ENCODE measurements around the gene ADD1.

The ADD1 gene

GRCh38 chr4:2922453-2923101, 78.9 kb downstream of the ADD1 start:
- DNase-seq (ENCODE audit: low read depth), result peak; percentile 73

- peak; percentile 96 for DNase-seq (ENCODE audit: low read depth)
Observed at GRCh38 chr4:2923141-2923551, 79.5 kb downstream of the ADD1 start.

DNA sequence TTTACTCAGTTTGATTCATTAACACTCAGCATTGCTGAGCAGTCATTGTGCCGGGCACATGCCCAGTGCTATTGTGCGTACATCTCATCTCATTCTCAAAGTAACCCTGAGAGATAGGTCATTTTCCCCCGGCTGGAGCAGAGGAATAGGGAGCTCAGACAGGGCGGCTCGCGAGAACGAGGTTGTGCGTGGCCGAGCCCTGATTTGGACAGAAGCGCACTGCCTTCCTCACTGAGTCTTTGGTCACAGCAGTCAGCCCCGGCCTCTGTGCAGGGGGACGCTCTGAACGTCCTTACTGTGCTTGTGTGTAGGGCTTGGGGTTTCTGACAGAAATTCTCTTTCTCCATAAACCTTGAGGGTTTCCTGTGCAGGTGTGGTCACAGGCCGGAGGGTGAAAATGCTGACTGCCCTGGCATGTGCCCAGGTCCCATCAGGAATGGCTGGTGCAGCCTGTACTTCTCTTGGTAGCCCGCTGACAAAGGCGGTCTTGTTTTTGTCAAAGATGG, 80.1 kb downstream of the ADD1 start:
- DNase-seq (ENCODE audit: low read depth), result no peak

DNA sequence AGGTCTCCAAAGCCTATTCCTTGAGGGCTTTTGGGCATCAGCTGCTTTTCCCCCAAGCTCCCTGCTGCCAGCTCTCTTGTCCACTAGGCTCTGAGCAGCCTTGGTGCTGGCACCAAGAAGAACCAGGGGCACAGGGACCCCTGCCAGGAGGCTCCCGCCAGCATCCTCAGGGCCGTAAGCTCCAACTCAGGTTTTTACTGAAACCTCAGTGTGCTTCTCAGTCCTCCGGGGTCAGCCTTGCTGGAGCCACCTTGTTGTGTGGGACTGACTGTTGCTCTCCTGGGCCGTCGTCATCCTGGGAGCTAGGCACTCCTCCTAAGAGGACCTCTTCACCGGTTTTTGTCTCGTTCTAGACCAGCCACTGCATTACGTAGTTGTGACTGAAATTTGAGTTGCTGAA, 80.6 kb downstream of the ADD1 start:
- DNase-seq (ENCODE audit: low read depth), result no peak

DNA sequence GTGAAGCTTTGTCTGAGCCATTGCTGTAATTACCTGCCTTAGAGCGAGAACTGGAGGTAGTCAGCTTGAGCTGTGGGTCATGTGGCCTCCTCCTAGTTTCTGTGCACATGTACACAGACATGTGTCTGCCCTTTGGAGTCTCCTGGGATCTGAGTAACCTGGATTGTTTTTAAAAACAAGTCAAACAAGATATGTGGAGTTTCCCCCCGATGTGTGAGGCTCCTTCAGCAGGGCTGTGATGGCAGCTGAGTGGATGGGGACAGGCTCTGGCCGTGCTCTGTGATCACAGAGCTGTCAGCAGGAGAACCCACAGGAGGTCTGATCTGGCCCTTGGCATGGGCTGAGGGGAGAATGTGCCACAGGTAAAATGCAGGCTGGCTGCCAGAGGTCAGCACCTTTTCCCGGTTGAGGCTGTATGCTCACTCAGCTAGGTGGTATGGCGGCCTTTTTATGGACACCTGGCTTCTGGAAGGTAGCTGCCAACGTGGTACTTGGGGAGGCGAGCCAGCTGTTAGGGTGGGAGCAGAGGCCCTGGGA, 81.2 kb downstream of the ADD1 start:
- no peak for DNase-seq (ENCODE audit: low read depth)

DNA sequence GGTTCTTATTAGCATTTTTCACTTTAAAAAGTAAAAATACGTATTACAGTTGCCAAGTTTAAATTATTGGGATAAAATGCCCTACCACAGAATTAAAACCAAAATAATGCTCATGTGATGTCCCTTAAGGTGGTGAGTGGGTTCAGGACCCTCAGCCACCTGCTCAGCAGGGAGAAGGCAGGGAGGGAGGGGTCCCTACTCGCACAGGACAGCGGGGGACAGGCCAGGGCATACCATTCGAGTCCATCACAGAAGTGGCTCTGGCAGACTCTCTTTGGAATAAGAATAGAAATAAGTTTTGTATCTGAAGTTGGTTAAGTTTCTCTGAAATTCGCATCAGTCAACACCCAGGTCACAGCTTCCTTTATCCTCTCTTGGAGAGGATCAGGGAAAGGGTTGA, 81.9 kb downstream of the ADD1 start:
- no peak for DNase-seq (ENCODE audit: low read depth)

- DNase-seq (ENCODE audit: low read depth), result no peak
Observed at GRCh38 chr4:2925931-2926860, 82.6 kb downstream of the ADD1 start.

GRCh38 chr4:2927016-2927695, 83.5 kb downstream of the ADD1 start:
- no peak for DNase-seq (ENCODE audit: low read depth)

GRCh38 chr4:2927696-2928075, 84.0 kb downstream of the ADD1 start:
- DNase-seq (ENCODE audit: low read depth), result no peak

DNA sequence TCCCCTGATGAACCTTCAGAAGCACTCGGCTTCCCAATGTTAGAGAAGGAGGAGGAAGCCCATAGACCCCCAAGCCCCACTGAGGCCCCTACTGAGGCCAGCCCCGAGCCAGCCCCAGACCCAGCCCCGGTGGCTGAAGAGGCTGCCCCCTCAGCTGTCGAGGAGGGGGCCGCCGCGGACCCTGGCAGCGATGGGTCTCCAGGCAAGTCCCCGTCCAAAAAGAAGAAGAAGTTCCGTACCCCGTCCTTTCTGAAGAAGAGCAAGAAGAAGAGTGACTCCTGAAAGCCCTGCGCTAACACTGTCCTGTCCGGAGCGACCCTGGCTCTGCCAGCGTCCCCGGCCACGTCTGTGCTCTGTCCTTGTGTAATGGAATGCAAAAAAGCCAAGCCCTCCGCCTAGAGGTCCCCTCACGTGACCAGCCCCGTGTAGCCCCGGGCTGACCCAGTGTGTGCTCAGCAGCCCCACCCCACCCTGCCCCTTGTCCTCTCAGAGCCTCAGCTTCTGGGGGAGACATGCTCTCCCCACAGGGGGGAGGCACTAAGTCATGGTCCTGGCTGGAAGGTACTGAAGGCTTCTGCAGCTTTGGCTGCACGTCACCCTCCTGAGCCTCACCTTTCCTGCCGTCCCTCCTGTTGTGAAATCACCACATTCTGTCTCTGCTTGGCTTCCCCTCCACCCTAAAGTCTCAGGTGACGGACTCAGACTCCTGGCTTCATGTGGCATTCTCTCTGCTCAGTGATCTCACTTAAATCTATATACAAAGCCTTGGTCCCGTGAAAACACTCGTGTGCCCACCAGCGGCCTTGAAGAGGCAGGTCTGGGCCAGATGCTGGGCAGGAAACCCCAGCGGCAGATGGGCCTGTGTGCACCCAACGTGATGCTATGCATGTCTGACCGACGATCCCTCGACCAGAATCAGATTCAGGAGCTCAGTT, 84.9 kb downstream of the ADD1 start:
- DNase-seq (ENCODE audit: low read depth), result no peak

DNA sequence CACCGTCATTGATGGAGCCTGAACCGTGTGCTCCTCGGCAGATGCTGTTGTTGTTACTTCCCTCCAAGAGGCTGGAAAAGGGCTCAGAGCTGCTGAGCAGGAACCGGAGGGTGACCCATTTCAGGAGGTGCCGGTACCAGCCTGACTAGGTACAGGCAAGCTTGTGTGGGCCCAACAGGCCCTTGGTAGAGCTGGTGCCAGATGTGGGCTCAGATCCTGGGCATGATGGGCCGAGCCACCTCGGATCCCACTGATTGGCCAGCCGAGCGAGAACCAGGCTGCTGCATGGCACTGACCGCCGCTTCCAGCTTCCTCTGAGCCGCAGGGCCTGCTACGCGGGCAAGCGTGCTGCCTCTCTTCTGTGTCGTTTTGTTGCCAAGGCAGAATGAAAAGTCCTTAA, 85.8 kb downstream of the ADD1 start:
- DNase-seq (ENCODE audit: low read depth), result no peak

- DNase-seq (ENCODE audit: low read depth), result no peak
Observed at GRCh38 chr4:2930135-2930757, 86.6 kb downstream of the ADD1 start.

DNA sequence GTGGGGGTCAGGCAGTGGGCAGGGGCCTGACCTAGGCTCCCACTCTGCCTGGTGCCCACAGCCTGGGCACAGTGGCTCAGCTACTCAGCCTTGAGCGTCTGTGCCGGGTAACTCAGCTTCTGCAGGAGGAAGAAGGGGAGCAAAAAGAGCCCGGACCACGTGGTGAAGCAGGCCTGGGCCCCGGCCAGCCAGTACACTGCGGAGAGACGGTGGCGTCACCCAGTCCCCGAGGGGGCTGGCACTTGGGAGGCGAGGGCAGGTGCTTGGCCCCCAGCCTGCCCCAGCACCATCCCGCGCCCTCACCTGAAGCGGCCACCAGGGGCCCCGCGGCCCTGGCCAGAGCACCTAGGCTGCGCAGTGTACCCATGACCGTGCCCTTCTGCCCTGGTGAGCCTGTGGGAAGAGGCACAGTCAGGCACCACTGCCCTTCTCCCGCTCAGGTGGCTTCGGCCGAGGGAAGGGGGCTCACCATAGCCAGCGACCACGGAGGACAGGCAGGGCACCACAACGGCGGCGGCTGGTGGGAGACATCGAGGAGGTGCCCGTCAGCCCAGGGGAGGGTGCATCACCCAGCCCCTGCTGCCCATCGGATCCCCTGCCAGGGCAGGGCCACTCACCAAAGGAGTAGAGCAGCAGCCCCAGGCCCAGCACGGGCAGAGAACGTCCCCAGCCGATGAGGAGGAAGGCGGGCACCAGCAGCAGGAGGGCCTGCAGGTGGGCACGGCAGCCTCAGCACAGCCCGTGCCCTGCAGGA, 87.3 kb downstream of the ADD1 start:
- DNase-seq (ENCODE audit: low read depth), result no peak

DNA sequence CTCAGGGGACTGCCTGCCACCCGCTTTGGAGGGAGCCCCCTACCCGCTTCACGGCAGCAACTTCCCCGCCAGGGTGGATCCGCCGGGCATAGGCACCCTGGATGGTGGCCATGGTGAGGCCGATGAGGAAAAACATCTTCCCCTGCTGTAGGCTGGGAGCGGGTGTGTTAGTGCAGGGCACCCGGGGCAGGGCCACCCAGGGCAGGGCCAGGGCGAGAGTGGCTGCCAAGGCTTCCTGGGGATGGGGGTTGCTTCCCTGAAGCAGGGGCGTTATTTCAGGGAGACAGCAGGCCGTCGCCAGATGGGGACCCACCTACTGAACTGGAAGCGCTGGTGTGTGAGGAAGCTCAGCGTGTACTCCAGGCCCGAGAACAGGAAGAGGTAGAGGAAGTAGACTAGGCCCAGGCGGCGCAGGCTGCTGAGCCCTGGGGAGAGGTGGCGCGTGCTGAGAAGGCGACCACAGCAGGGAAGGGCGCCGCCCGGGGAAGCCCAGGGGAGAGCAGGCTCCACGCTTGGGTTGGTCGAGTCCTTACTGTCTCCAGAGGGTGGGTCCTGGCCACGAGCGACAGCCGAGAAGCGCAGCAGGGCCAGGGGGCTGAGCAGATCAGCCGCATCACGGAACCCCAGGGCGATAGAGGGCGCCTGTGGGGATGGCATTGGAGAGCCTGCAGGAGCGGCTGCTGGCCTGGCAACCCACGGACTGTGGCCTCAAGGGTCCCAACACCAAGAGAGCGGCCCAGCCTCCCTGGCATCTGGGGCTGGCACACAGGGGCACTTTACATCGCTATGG, 88.1 kb downstream of the ADD1 start:
- DNase-seq (ENCODE audit: low read depth), result no peak

GRCh38 chr4:2932321-2932950, 88.8 kb downstream of the ADD1 start:
- DNase-seq (ENCODE audit: low read depth), result no peak

- DNase-seq (ENCODE audit: low read depth), result no peak
Observed at GRCh38 chr4:2932951-2933565, 89.4 kb downstream of the ADD1 start.

GRCh38 chr4:2933566-2934076, 90.0 kb downstream of the ADD1 start:
- DNase-seq (ENCODE audit: low read depth), result no peak
